H1 (cell line): ENCODE data around the gene IL32. TPM values are rescaled to one million over a fixed set of nuclear protein-coding genes. Genes with fewer than 3 reads are reported as not detected.
A peak's percentile ranks its signal among the peaks of the same experiment; 100 is the strongest.

Experiments
- ASH2L ChIP-seq: fragments of 200-600, 300-600 bp; sonication (generic); IDR thresholded peaks from one replicate; pipeline ENCODE4 v1.7.1; 2017; ENCODE audit warnings: low read length
- CHD1 ChIP-seq: IDR thresholded peaks from 2 replicates; pipeline ENCODE4 v1.6.1; 2012; ENCODE audit warnings: low read depth, low read length, improper control_type of control experiment
- CTBP2 ChIP-seq: IDR thresholded peaks from 2 replicates; pipeline ENCODE4 v1.7.0; 2011; ENCODE audit warnings: borderline replicate concordance, mild to moderate bottlenecking, moderate library complexity, mixed read lengths, low read length; ENCODE audit not compliant: insufficient read depth, insufficient read length
- EZH2 ChIP-seq: fragments of 200-600 bp; sonication (generic); IDR thresholded peaks from 2 replicates; pipeline ENCODE4 v1.7.1; 2012; ENCODE audit warnings: low read depth, mild to moderate bottlenecking, moderate library complexity, low read length, inconsistent platforms; ENCODE audit not compliant: severe bottlenecking
- FOSL1 ChIP-seq: IDR thresholded peaks from 2 replicates; pipeline ENCODE4 v1.6.1; 2011; ENCODE audit warnings: mild to moderate bottlenecking, low read depth, low read length, moderate library complexity; ENCODE audit not compliant: insufficient read depth
- POLR2A ChIP-seq, 2 experiments: IDR thresholded peaks; 1 replicate in 1 of 2; 2 replicates in 1 of 2; pipeline ENCODE4 v1.6.1; 2011; ENCODE audit warnings: low read depth in 2 of 2, low read length in 2 of 2, mild to moderate bottlenecking in 2 of 2; ENCODE audit errors: control extremely low read depth in 1 of 2
- RBBP5 ChIP-seq: IDR thresholded peaks from 2 replicates; pipeline ENCODE4 v1.7.1; 2012; ENCODE audit warnings: low read depth, mild to moderate bottlenecking, inconsistent platforms, low read length, moderate library complexity, borderline replicate concordance
- SP1 ChIP-seq: IDR thresholded peaks from 2 replicates; pipeline ENCODE4 v1.6.1; 2011; ENCODE audit warnings: low read depth, low read length
- SP4 ChIP-seq: IDR thresholded peaks from 2 replicates; pipeline ENCODE4 v1.6.1; 2012; ENCODE audit warnings: low read length, inconsistent platforms
- SUZ12 ChIP-seq: fragments of 200-600 bp; sonication (generic); IDR thresholded peaks from 2 replicates; pipeline ENCODE4 v1.6.1; 2012; ENCODE audit warnings: mild to moderate bottlenecking, inconsistent platforms, low read length, moderate library complexity, mixed read lengths
- TAF1 ChIP-seq: IDR thresholded peaks from 2 replicates; pipeline ENCODE4 v1.6.1; 2011; ENCODE audit warnings: mild to moderate bottlenecking, low read depth, low read length
- YY1 ChIP-seq: IDR thresholded peaks from 2 replicates; pipeline ENCODE4 v1.6.1; 2011; ENCODE audit warnings: low read depth, mild to moderate bottlenecking, low read length
- polyA plus RNA-seq, 7 experiments: library from polyadenylated mRNA; depleted of rRNA in 3 of 7; stranded (reverse) in 5 of 7; unstranded in 2 of 7; fragments of >200 nt in 5 of 7; fragments of 200-250 nt in 2 of 7; gene quantifications; 1 replicate in 5 of 7; 2 replicates in 1 of 7; 4 replicates in 1 of 7; pipeline versions ENCODE4 v1.2.1 to v1.2.3, GENCODE V29; 2011 to 2013; ENCODE audit warnings: missing spikeins in 2 of 7, mixed read lengths in 2 of 7
- total RNA-seq: library from RNA; stranded (reverse); fragmentation: NEBNext Ultra II Directional; extraction: Animal tissue kit (Norgen Biotek cat#: 25700); gene quantifications from 2 replicates; pipeline ENCODE4 v1.2.1, GENCODE V29; 2021

Gene IL32
- total and polyA plus RNA-seq, 2 of the 8 experiments (the other 6 are each of a cell fraction or from before 2014, with no cell fraction given) = 2.7 to 5.0 TPM

- no peak for TF ChIP-seq EZH2
- 0 out of 2 replicates have a peak, but pooled peaks have one; percentile 51 for TF ChIP-seq SP4
- peak; percentile 42; the same call in 1 of the 2 replicates for TF ChIP-seq SP1
- peak; percentile 85 for TF ChIP-seq YY1
- no peak for TF ChIP-seq ASH2L
- peak; percentile 84 to 87 for TF ChIP-seq POLR2A (IDR thresholded peaks at IDR 0.05; ENCODE audit: control extremely low read depth in 1 of 2, low read depth in 2 of 2, low read length in 2 of 2)
- TF ChIP-seq CHD1 = peak; percentile 64; the same call in 1 of the 2 replicates
- no peak for TF ChIP-seq FOSL1
- no peak for TF ChIP-seq RBBP5
- no peak for TF ChIP-seq SUZ12
- no peak for TF ChIP-seq CTBP2
- TF ChIP-seq TAF1 = peak; percentile 89
These were observed 34.5 kb downstream of the IL32 start (continued) for GRCh38 chr16:3099732-3100499.
